ENCODE data around the gene CDSN.

Gene CDSN

GRCh38 chr6:31098449-31098938 is 21.8 kb downstream of the CDSN start:
- no peak for TF ChIP-seq CTCF (IDR thresholded peaks at IDR 0.05; ENCODE audit: control extremely low read depth, extremely low read depth, low read depth, missing control alignments)
- CTCF ChIA-PET = interaction anchor here (1.0 kb wide), 1 partner anchor 11 kb away, joined by 3 read pairs; no protein-coding TSS in a partner anchor
- POLR2A ChIA-PET = no interaction called here
- DNase-seq (ENCODE audit: extremely low spot score) = no peak

- no peak for TF ChIP-seq CTCF (IDR thresholded peaks at IDR 0.05; ENCODE audit: control extremely low read depth, extremely low read depth, low read depth, missing control alignments)
- no peak for DNase-seq (ENCODE audit: extremely low spot score)
- ChIA-PET POLR2A (no interaction called here), CTCF (interaction anchor here (1.5 to 2.2 kb wide), 2 partner anchors 9 to 11 kb away, joined by 4 to 15 read pairs; no protein-coding TSS in a partner anchor)
These were observed 23.6 kb downstream of the CDSN start for GRCh38 chr6:31096656-31097055.

- no peak for TF ChIP-seq CTCF (IDR thresholded peaks at IDR 0.05; ENCODE audit: control extremely low read depth, extremely low read depth, low read depth, missing control alignments)
- ChIA-PET CTCF (interaction anchor here (0.7 to 2.2 kb wide), 3 partner anchors 9 to 15 kb away, joined by 3 to 15 read pairs (median 4); no protein-coding TSS in a partner anchor), POLR2A (no interaction called here)
- no peak for DNase-seq (ENCODE audit: extremely low spot score)
These were observed 24.0 kb downstream of the CDSN start for GRCh38 chr6:31096215-31096614.

GRCh38 chr6:31094389-31094881 is 25.8 kb downstream of the CDSN start:
- ChIA-PET CTCF (interaction anchor here (1.4 to 4.3 kb wide), 5 partner anchors 10 to 179 kb away, joined by 3 to 16 read pairs (median 9); no protein-coding TSS in a partner anchor), POLR2A (no interaction called here)
- no peak for TF ChIP-seq CTCF (IDR thresholded peaks at IDR 0.05; ENCODE audit: control extremely low read depth, extremely low read depth, low read depth, missing control alignments)
- DNase-seq (ENCODE audit: extremely low spot score) = no peak

GRCh38 chr6:31092769-31093505 is 27.3 kb downstream of the CDSN start:
- CTCF ChIA-PET = interaction anchor here (0.9 to 4.3 kb wide), 9 partner anchors 9 to 177 kb away, joined by 3 to 25 read pairs (median 9); partner anchors contain the start of gene MUCL3
- POLR2A ChIA-PET = interaction anchor here (0.7 kb wide), 1 partner anchor 402 kb away, joined by 10 read pairs; the partner anchor contains the start of gene NRM
- no peak for DNase-seq (ENCODE audit: extremely low spot score)
- no peak for TF ChIP-seq CTCF (IDR thresholded peaks at IDR 0.05; ENCODE audit: control extremely low read depth, extremely low read depth, low read depth, missing control alignments)

GRCh38 chr6:31092238-31092637 is 28.0 kb downstream of the CDSN start:
- DNase-seq (ENCODE audit: extremely low spot score) = no peak
- no peak for TF ChIP-seq CTCF (IDR thresholded peaks at IDR 0.05; ENCODE audit: control extremely low read depth, extremely low read depth, low read depth, missing control alignments)
- POLR2A ChIA-PET = no interaction called here
- CTCF ChIA-PET = interaction anchor here (1.5 to 4.3 kb wide), 5 partner anchors 8 to 263 kb away, joined by 5 to 25 read pairs (median 12); no protein-coding TSS in a partner anchor
